Heart left ventricle (tissue), 16 donors: Measurements from ENCODE around the gene SLIT1. TPM values are rescaled to one million over a fixed set of nuclear protein-coding genes. Genes with fewer than 3 reads are reported as not detected.

Source experiments
- ATAC-seq, 4 donors: fragments of 200-7000 bp; cut with Tn5 transposase; one replicate each; pipeline ENCODE4 v1.9.1; 2020 to 2022; ENCODE audit warnings: moderate library complexity in 4 of 4, mild to moderate bottlenecking in 3 of 4, moderate number of reproducible peaks in 1 of 4
- DNase-seq, 5 donors: peaks; one replicate each; pipeline ENCODE4 v3.0.0-alpha.2; 2020
- H3K27ac ChIP-seq, 12 donors: fragments of 200-600 bp; sonication (generic) in 4 of 12; one replicate each; pipeline versions ENCODE4 v1.5.0 to v1.8.0; 2016 to 2022; ENCODE audit warnings: mild to moderate bottlenecking in 2 of 12
- H3K27me3 ChIP-seq, 9 donors: fragments of 200-600 bp; sonication (generic) in 2 of 9; one replicate each; pipeline versions ENCODE4 v1.5.1 to v1.8.0; 2016 to 2022; ENCODE audit warnings: mild to moderate bottlenecking in 3 of 9
- H3K36me3 ChIP-seq, 9 donors: fragments of 200-600 bp; sonication (generic) in 2 of 9; one replicate each; pipeline versions ENCODE4 v1.5.0 to v1.8.0; 2018 to 2022; ENCODE audit warnings: mild to moderate bottlenecking in 2 of 9
- H3K4me1 ChIP-seq, 12 donors: fragments of 200-600 bp; sonication (generic) in 4 of 12; one replicate each; pipeline versions ENCODE4 v1.5.0 to v1.8.0; 2016 to 2022; ENCODE audit warnings: mild to moderate bottlenecking in 3 of 12
- H3K4me3 ChIP-seq, 12 donors: fragments of 200-600 bp; sonication (generic) in 4 of 12; one replicate each; pipeline versions ENCODE4 v1.5.0 to v1.8.0; 2017 to 2022; ENCODE audit warnings: mild to moderate bottlenecking in 9 of 12, moderate library complexity in 4 of 12
- H3K9me3 ChIP-seq, 12 donors: fragments of 200-600 bp; sonication (generic) in 4 of 12; one replicate each; pipeline versions ENCODE4 v1.5.0 to v1.8.0; 2016 to 2022; ENCODE audit warnings: mild to moderate bottlenecking in 1 of 12
- CTCF ChIP-seq, 12 donors: fragments of 200-600 bp; sonication (generic) in 4 of 12; IDR thresholded peaks; one replicate each; pipeline versions ENCODE4 v1.5.0 to v1.8.0; 2018 to 2022; ENCODE audit warnings: antibody characterized with exemption in 12 of 12, mild to moderate bottlenecking in 5 of 12
- POLR2A ChIP-seq, 2 donors: fragments of 450-650 bp; IDR thresholded peaks; one replicate each; pipeline ENCODE4 v1.6.1; 2017; ENCODE audit warnings: antibody characterized with exemption in 2 of 2, mild to moderate bottlenecking in 2 of 2, moderate library complexity in 2 of 2
- WGBS, 4 donors: extraction: QIAGEN DNeasy Blood & Tissue Kit in 2 of 4; methylation state at CpG; one replicate each; pipeline versions ENCODE4 v1.1.5 to v1.1.7; 2013 to 2018; 5-methylcytosine and 5-hydroxymethylcytosine counted together
- intact Hi-C, 10 donors: fragments of 100-400 bp; cut with DNase I; formaldehyde crosslinking; loops; one replicate each; pipeline versions ENCODE4 v1.11.1 to v1.14.2; 2022
- polyA plus RNA-seq, 2 donors: library from polyadenylated mRNA; stranded (reverse); fragments of 200-250 nt; gene quantifications; one replicate each; pipeline ENCODE4 v1.2.3, GENCODE V29; 2013
- total RNA-seq, 9 donors: library from RNA; depleted of rRNA in 2 of 9; stranded (reverse); fragments of >200 nt in 2 of 9; fragmentation: NEBNext Ultra II Directional in 3 of 9; extraction: Animal tissue kit (Norgen Biotek cat#: 25700) in 3 of 9; gene quantifications; one replicate each; pipeline versions ENCODE4 v1.1.0 to v1.2.4, GENCODE V29; 2016 to 2023
- donor health status: ischemic (EF 13 %, LVEDD 7.1; RV severe dilation, severe dysfunction).
- donor health status: healthy with polysubstance abuse.
- donor health status: DM: no; HTN: yes; CAD: no.
- donor health status: DM: no; HTN: no; CAD: no.
- donor health status: ischemic (EF 25% LVEDD 6.9; RV normal size, moderate dysfunction).
- donor health status: ischemic (EF 25% LVEDD 5.7; RV mildly dilated, moderate dysfunction).
- donor health status: healthy.
- donor health status: DM: yes; HTN: yes; CAD: no.
- donor health status: ischemic (EF 35%, LVEDD 5.7; RV mildly dilated, moderate dysfunction).
- donor health status: nonischemic (EF 11% LVEDD 7.7; RV severe dilation, severe dysfunction).
- donor health status: DM: yes; HTN: yes; CAD: no.
- donor health status: PGD.
- donor health status: ischemic (EF 29% LVEDD 5.4; RV normal size, mild dysfunction).
- donor health status: nonischemic (EF 23%, LVEDD 6.1; RV moderate dilation, normal function).

The SLIT1 gene
- total and polyA plus RNA-seq, 11 donors, result 0.04 to 0.61 (median 0.12) TPM

- Histone ChIP-seq H3K27me3 (no peaks in the 10 kb centered on the region), H3K36me3 (no peaks in the 10 kb centered on the region), H3K4me1 (peaks cover 0 to 20% (median 12%) of the 10 kb centered on the region in 12 donors), H3K27ac (no peak overlapping the region), H3K9me3 (no peaks in the 10 kb centered on the region), H3K4me3 (no peak overlapping the region)
- no peak for DNase-seq
- WGBS, 4 donors, result 87 to 94% (median 91%) methylated on average over 5 of the region's 5 CpGs
- TF ChIP-seq POLR2A (IDR thresholded peaks at IDR 0.05) (no peak), CTCF (IDR thresholded peaks at IDR 0.05) (no peak)
- intact Hi-C loops, result no loop called here
- ATAC-seq, result no peak
Measured at GRCh38 chr10:97017474-97017903, 168.3 kb downstream of the SLIT1 start.

GRCh38 chr10:97016728-97017473 is 168.9 kb downstream of the SLIT1 start:
- H3K36me3 ChIP-seq, result no peaks in the 10 kb centered on the region
- no peaks in the 10 kb centered on the region for H3K27me3 ChIP-seq
- no peak overlapping the region for H3K27ac ChIP-seq
- peaks cover 0 to 20% (median 12%) of the 10 kb centered on the region in 12 donors for H3K4me1 ChIP-seq
- ATAC-seq (no peak), DNase-seq (no peak)
- no peak overlapping the region for H3K4me3 ChIP-seq
- 83 to 94% (median 84%) methylated on average over 11 to 15 of the region's 15 CpGs for WGBS, 4 donors
- intact Hi-C loops, result no loop called here
- no peaks in the 10 kb centered on the region for H3K9me3 ChIP-seq
- no peak for TF ChIP-seq POLR2A (IDR thresholded peaks at IDR 0.05)

- Histone ChIP-seq H3K27ac (no peak overlapping the region), H3K27me3 (no peaks in the 10 kb centered on the region), H3K36me3 (no peaks in the 10 kb centered on the region), H3K9me3 (no peaks in the 10 kb centered on the region), H3K4me1 (peaks cover 0 to 8% (median under 1%) of the 10 kb centered on the region in 12 donors), H3K4me3 (no peak overlapping the region)
- intact Hi-C loops, result no loop called here
- DNase-seq, result no peak
- no peak for ATAC-seq
- TF ChIP-seq POLR2A (IDR thresholded peaks at IDR 0.05) (no peak), CTCF (IDR thresholded peaks at IDR 0.05) (no peak)
- WGBS, 4 donors, result 28 to 45% (median 34%) methylated on average over 1 of the region's 1 CpG
Measured at GRCh38 chr10:97015240-97015639, 170.5 kb downstream of the SLIT1 start.

GRCh38 chr10:97013983-97014382 is 171.8 kb downstream of the SLIT1 start:
- TF ChIP-seq POLR2A (IDR thresholded peaks at IDR 0.05), result no peak

GRCh38 chr10:97013568-97013967 is 172.2 kb downstream of the SLIT1 start:
- Histone ChIP-seq H3K27me3 (no peaks in the 10 kb centered on the region), H3K36me3 (no peaks in the 10 kb centered on the region), H3K4me1 (peaks cover 0 to 5% (median 0%) of the 10 kb centered on the region in 12 donors), H3K27ac (no peak overlapping the region), H3K4me3 (no peak overlapping the region), H3K9me3 (peaks cover 0 to under 1% (median 0%) of the 10 kb centered on the region in 12 donors)
- WGBS, 4 donors, result 85 to 94% (median 89%) methylated on average over 8 of the region's 8 CpGs
- intact Hi-C loops, result no loop called here
- no peak for ATAC-seq
- no peak for DNase-seq
- no peak for TF ChIP-seq CTCF (IDR thresholded peaks at IDR 0.05)
- TF ChIP-seq POLR2A (IDR thresholded peaks at IDR 0.05), result no peak

More at GRCh38 chr10:97013983-97014382, 171.8 kb downstream of the SLIT1 start:
- H3K27ac ChIP-seq, result no peak overlapping the region
- no peaks in the 10 kb centered on the region for H3K9me3 ChIP-seq
- no peaks in the 10 kb centered on the region for H3K36me3 ChIP-seq
- WGBS, 4 donors, result 83 to 94% (median 90%) methylated on average over 5 to 8 of the region's 8 CpGs
- intact Hi-C loops, result no loop called here
- ATAC-seq, result no peak
- no peaks in the 10 kb centered on the region for H3K27me3 ChIP-seq
- H3K4me1 ChIP-seq, result peaks cover 0 to 5% (median 0%) of the 10 kb centered on the region in 12 donors
- DNase-seq, result no peak
- no peak overlapping the region for H3K4me3 ChIP-seq
